HG02938 (cell line): ENCODE data around the gene MSMP.

ENCODE experiments used
- ATAC-seq: cut with Tn5 transposase; IDR thresholded peaks from one replicate; pipeline ENCODE4 v1.9.1; 2021; ENCODE audit warnings: mild to moderate bottlenecking, moderate library complexity; ENCODE audit not compliant: unreplicated experiment

The MSMP gene

DNA sequence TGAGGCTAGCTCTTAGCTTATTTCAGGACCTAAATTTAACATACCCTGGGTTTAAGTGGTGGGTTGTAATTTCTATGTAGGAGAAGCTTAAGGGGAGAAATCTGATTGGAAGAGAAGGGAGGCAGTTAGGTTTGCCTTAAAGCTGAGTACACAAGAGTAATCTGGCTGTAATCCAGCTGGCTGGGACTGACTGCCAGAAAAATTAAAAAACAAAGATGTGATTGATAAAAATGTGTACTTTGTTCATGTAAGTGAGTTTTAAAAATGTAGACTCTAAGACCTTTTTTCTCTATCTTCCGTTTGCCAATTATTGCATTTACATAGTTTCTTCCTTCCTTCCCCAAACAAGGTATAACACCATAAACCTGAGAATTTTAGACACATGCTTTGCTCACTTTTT is 17.5 kb upstream of the MSMP start:
- no peak for ATAC-seq

GRCh38 chr9:35771075-35771433 is 17.0 kb upstream of the MSMP start:
- ATAC-seq = no peak

DNA sequence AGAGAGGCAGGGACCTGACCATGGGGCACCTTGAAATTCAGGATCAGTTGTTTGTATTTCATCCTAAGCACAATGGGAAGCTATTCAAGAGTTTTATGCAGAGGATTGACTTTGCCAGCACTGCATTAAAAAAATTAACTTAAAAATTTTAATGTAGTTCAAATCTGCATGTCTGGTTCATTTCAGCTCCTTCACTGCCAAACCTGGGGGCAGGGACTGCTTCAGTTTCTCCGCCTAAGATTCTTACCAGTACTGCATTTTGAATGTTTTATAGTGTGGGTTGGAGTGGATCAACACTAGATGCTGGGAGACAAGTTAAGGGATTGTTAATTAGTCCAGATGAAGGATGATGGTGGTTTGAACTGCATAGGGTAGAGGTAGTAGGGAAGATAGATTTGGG is 15.7 kb upstream of the MSMP start:
- ATAC-seq = no peak

DNA sequence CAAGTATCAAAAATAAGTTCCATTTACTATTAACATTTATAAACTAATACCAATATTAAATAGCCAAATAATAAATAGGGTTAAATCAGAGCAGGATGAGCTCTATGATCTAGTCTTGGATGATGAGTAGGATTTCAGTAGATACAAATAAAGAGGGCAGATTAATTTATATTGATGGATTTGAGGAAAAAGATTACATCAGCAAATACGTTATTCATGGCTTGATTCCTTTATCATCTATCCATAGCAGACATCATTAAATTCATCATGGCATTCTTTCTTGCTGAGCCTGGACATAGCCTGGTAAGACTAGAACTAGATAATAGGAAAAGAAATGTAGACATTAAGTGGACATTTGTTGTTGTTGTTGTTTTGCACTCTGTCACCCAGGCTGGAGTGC is 13.4 kb upstream of the MSMP start:
- ATAC-seq = no peak

GRCh38 chr9:35766997-35767396 is 12.9 kb upstream of the MSMP start:
- ATAC-seq = no peak

GRCh38 chr9:35763803-35764202 is 9.7 kb upstream of the MSMP start:
- no peak for ATAC-seq

GRCh38 chr9:35763181-35763580 is 9.1 kb upstream of the MSMP start:
- ATAC-seq = no peak

DNA sequence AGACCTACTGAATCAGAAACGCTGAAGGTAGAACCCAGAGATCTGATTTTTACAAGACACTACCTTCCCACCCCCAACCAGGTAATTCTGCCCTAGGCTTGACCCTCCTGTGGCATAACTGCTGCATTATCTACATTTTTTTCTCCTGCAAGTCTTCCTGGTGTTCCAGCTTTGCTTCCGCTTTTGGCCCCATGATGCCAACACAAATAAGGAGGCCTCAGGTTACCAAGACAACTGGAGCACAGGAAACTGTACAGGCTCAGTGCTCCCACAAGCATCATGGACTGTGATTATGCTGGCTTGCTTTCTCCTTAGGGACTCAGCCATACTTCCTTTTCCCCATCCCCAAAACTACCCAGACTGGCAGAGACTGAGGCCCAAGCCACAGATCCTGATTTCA is 6.6 kb upstream of the MSMP start:
- ATAC-seq = no peak

GRCh38 chr9:35759795-35760194 is 5.7 kb upstream of the MSMP start:
- no peak for ATAC-seq

DNA sequence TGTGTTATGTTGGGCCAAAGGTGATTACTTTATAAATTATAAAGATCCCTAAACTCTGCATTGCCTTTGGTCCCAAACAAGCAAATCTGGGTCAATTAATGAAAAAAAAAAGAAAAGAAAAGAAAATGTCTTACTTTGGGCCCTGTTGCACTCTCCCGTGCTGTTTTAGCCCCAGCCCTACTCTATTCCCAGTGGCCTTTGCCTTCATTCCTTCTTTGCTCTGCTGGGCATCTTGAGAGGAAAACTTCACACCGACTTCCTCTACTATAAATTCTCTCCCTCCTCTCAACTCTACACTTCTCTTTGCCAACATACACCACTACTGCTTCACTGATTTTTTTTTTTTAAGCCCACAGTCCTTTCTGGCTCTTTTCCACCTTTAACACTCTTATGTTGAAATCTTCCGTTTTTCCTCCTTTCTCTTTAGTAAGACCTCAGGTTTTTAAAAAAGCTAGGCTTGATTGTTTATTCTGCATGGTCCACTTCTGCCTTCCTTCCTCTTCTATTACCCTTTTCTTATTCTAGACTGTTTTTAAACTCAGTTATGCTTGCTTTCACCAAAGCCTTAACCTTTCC is 4.5 kb upstream of the MSMP start:
- ATAC-seq = no peak

DNA sequence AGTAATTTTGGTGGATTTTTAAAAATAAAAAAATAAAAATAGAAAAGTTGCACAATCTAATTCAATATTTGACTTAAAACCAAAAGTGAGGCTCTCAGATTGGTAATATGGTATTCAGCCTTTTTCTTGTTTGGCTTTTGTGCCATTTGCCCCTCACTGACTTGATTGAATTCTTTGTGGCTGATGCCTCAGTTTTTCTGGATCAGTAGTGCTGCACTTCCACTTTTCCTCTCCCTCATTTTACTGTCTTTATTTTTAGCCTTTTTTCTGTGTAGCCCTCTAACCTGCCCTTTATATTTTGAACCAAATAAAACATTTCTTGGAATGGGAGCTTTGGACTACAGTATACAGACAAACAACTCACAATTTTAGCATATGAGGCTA is 3.8 kb upstream of the MSMP start:
- ATAC-seq = no peak

DNA sequence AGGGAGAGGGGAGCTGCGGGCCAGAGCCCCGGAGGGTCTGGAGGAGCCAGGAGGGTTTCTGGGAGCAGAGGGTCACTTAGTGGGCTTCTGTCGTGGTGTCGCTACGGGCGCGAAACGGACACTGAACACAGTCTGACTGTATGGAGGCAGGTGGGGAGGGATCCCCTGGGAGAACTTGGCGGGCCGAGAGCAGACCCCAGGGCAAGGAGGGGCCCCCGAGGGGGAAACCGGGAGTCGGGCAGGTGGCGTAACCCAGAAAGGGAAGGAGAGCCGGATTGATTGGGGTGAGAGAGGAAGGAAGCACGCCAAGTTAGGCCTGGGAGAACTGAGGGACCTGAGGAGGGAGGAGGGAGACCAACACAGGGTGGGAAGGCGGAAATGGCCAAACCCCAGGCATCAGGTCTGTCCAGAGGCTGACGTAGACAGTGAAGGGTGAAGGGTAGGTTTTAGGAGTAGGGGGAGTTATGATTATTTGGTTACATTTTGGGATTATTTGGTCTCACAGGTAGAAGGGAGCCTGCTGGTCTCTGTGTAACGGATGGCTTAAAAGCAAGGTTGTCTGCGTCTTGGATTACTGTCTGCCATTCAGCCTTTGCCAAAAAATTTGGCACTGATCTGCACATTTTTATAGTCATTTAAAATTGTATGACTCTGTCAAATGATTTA is 3.3 kb upstream of the MSMP start:
- peak; percentile 34 for ATAC-seq

GRCh38 chr9:35756275-35757225 is 2.5 kb upstream of the MSMP start:
- peak; percentile 55 for ATAC-seq

- ATAC-seq = no peak
These were observed 995 bp upstream of the MSMP start for GRCh38 chr9:35755071-35755470.

DNA sequence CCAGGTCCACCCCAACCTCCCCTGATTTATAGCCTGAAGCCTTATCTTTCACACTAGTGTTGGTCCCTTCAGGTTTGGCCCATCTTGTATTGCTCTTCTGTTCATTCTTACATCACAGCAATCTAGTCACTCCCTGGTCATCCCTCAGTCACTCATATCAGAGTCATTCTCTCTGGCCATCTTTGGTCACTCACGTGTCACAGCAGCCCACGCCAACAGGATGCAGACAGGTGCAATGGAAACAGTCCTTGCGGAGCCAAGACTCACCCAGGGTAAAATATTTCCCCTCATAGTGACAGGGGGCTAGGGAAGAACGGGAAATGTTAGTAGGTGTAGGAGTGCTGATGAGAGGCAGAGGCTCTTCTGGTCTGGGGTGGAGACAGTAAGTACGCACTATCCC is 610 bp downstream of the MSMP start:
- no peak for ATAC-seq

- ATAC-seq = no peak
These were observed 3.9 kb downstream of the MSMP start for GRCh38 chr9:35750256-35750531.

DNA sequence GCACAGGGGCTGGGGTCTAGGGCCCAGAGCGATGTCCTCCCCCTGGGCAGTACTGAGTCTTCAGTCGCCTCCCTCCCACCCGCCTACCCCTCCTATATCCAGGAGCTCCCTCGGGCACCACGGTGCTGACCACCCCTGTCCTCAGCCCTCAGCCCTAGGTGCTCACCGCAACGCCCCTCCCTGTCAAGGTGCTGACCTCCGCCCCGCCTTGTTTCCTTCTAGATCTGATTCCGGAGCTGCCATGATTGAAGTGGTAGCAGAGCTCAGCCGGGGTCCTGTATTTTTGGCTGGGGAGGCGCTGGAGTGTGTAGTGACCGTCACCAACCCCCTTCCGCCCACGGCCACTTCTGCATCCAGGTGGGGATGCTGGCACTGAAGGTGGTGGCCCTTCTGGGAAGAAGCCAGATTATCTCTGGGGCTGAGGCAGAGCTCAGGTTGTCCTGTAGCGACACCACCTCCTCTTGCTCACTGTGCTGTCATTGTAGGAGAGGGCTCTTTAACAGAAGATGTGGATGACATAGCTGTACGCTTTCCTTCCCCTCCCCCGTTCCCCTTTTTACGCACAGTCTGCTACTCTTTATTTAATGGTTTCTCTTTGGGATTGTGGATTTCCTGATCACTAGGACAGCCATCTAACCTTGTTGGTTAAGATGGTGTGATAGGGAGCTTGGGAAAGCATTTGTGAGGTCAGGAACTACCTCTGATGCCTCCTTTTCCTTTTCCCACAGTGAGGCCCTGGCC is 4.4 kb downstream of the MSMP start:
- peak; percentile 20 for ATAC-seq

- peak; percentile 72 for ATAC-seq
These were observed 5.1 kb downstream of the MSMP start, which contains the start of the genes GBA2 and RGP1 for GRCh38 chr9:35748858-35749514. TSS of gene GBA2 (minus strand) at chr9:35749228. CDS start at chr9:35748704, 524 bp downstream. TSS of gene RGP1 (plus strand) at chr9:35749287. CDS start at chr9:35749756, 469 bp downstream.

DNA sequence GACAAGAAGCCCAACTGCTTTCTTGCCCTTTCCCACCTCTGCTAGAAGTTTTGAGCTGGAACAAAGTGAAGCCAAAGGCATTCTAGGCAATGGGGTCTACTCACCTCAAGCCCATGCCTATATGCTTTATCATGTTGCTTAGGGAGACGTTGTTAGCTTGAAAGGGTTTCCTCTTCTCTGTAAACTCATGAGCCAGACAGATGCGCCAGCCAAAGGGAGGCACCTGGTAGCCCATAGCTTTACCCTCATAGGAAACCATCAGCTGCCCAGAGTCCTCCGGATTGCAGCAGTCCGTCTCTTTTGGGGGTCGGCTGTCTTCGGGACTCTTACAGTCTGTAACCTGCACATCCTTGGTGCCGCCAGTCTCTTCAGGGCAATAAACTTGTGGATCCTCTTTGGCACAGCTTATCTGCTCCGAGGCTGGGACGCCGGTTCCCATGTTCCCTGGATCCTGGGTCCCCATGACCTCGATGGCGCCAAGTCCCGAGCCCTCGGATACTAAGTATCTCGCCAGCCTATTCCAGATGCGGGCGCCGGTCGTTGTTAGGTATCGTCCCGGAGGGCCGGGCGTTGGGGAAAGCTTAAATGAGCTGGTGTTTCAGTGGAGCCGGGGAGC is 5.7 kb downstream of the MSMP start:
- peak; percentile 10 for ATAC-seq

DNA sequence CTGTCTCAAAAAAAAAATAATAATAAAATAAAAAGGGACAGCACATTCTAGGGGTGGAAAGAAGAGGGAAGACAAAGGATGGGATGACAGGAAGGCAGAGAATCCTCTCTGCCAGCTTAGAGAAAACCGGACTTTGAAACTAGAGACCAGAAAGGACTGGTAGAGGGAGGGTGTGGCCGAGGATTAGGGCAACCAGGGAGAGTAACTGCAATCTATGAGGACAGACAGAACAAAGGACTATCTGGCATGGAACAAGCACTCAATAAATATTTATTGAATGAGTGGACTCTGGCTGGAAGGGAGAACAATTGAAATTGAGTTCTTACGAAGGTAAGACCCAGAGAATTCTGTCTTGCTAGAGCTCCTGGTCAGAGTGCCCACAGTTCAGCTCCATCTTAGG is 7.5 kb downstream of the MSMP start:
- no peak for ATAC-seq
